ENCODE measurements around the gene CRLF3. TPM values are rescaled to one million over a fixed set of nuclear protein-coding genes. Genes with fewer than 3 reads are reported as not detected.
"Not testable (repeated sequence)": the region's sequence is repeated elsewhere in the genome, so short reads cannot be mapped to it uniquely, and the experiment has no call there.

CRLF3 gene
- total RNA-seq, 2 experiments from 2014 or later, result 61.4 to 65.6 TPM

DNA sequence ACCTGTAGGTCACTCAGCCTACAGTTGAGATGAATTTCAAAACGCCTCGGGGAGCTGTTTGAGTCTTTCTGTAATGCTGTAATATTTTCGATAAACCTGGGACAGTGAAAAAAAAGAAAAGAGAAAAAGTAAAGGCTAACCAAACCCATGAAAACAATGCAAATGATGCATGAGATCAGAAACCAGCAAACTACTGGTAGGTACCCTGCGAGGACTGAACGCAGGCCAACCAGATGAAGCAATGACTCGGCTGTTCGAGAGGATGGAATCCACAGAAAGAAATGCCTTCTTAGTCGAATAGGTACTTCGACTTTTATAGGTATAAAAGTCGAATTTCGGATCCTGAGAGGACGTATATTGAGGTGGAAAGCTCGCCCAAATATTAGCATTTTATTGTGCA, 6.8 kb upstream of the CRLF3 start:
- CTCF ChIA-PET, result interaction anchor here (0.6 to 3.1 kb wide), 4 partner anchors 10 to 41 kb away, joined by 3 to 14 read pairs (median 4); no protein-coding TSS in a partner anchor
- Mint-ChIP-seq H3K9me3 (ENCODE audit: insufficient read depth) (no peaks in the 10 kb centered on the region), H3K27ac (peak overlapping the region; percentile 96), H3K4me3 (peak overlapping the region; percentile 94), H3K36me3 (ENCODE audit: low read depth) (peaks cover 21% of the 10 kb centered on the region), H3K27me3 (ENCODE audit: low read depth) (no peaks in the 10 kb centered on the region), H3K4me1 (ENCODE audit: low read depth) (peaks cover 36% of the 10 kb centered on the region)
- POLR2A ChIA-PET, result interaction anchor here (0.6 to 2.4 kb wide), 6 partner anchors 9 to 116 kb away, joined by 3 to 17 read pairs (median 6); no protein-coding TSS in a partner anchor
- peak; percentile 27 for ATAC-seq
- DNase-seq, result peak; percentile 49

DNA sequence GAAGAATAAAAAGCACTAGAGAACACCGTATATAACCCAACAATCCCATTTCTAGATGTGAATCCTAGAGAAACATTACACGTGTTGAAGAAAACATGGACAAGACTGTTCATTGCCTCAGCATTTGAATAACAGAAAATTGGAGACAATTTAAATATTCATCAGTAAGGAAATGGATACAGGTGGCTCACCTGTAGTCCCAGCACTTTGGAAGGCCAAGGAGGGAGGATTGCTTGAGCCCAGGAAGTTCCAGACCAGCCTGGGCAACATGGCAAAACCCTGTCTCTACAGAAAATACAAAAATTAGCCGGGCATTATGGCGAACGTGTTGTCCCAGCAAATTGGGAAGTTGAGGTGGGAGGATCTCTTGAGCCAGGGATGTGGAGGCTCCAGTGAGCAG, 4.5 kb upstream of the CRLF3 start:
- H3K4me1 Mint-ChIP-seq (ENCODE audit: low read depth), result peaks cover 29% of the 10 kb centered on the region

DNA sequence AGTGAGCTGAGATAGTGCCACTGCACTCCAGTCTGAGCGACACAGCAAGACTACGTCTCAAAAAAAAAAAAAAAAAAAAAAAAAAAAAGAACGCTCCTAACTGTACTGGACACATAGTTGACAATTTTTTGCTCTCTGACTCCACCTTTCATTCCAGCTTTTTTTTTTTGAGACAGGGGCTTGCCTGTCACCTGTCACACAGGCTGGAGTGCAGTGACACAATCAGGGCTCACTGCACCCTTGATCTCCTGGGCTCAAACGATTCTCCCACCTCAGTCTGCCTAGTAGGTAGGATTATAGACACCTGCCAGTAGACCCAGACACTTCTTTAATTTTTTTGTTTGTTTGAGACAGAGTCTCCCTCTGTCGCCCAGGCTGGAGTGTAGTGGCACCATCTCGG, 2.6 kb upstream of the CRLF3 start:
- Mint-ChIP-seq H3K27ac (no peak overlapping the region), H3K36me3 (ENCODE audit: low read depth) (peaks cover 8% of the 10 kb centered on the region)

More for the DNA sequence above, 4.5 kb upstream of the CRLF3 start:
- H3K27me3 Mint-ChIP-seq (ENCODE audit: low read depth), result no peaks in the 10 kb centered on the region
- no peak overlapping the region for H3K27ac Mint-ChIP-seq
- ChIA-PET CTCF (interaction anchor here (1.0 kb wide), 1 partner anchor 21 kb away, joined by 3 read pairs; no protein-coding TSS in a partner anchor), POLR2A (interaction anchor here (0.6 to 1.4 kb wide), 3 partner anchors 31 to 352 kb away, joined by 3 read pairs; partner anchors contain the start of gene GOSR1)
- H3K4me3 Mint-ChIP-seq, result no peak overlapping the region
- DNase-seq, result no peak
- H3K9me3 Mint-ChIP-seq (ENCODE audit: insufficient read depth), result no peaks in the 10 kb centered on the region
- H3K36me3 Mint-ChIP-seq (ENCODE audit: low read depth), result peaks cover 4% of the 10 kb centered on the region
- ATAC-seq, result no peak

DNA sequence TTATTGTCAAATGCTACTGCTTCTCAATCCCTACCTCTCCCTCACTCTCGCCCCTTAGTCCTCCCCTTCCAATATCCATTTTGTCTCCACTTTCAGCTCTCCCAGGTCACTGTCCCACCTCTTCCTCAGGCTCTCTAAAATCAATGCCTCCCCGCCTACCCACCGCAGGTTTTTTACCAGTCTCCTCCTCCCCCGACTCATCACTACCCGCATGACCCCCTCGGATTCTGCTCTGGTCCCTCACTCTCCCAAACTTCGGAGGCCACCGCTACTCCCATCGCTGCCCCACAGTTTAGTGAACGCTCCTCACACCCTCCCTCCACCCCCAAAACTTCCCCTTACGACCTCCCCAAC, 513 bp downstream of the CRLF3 start:
- H3K9me3 Mint-ChIP-seq (ENCODE audit: insufficient read depth), result no peaks in the 10 kb centered on the region
- ChIA-PET POLR2A (interaction anchor here (1.0 to 9.0 kb wide), 7 partner anchors 9 to 92 kb away, joined by 3 to 218 read pairs (median 4); no protein-coding TSS in a partner anchor), CTCF (interaction anchor here (1.1 to 8.8 kb wide), 8 partner anchors 9 to 347 kb away, joined by 3 to 316 read pairs (median 9); partner anchors contain the start of gene GOSR1)
- no peaks in the 10 kb centered on the region for H3K27me3 Mint-ChIP-seq (ENCODE audit: low read depth)
- DNase-seq, result peak; percentile 57
- H3K27ac Mint-ChIP-seq, result peak overlapping the region; percentile 93
- peaks cover 21% of the 10 kb centered on the region for H3K36me3 Mint-ChIP-seq (ENCODE audit: low read depth)
- peak; percentile 6 for ATAC-seq
- peaks cover 45% of the 10 kb centered on the region for H3K4me1 Mint-ChIP-seq (ENCODE audit: low read depth)
- peak overlapping the region; percentile 89 for H3K4me3 Mint-ChIP-seq

More for the DNA sequence above, 2.6 kb upstream of the CRLF3 start:
- ChIA-PET POLR2A (interaction anchor here (9.0 kb wide), 1 partner anchor 19 kb away, joined by 218 read pairs; no protein-coding TSS in a partner anchor), CTCF (interaction anchor here (0.8 to 8.8 kb wide), 8 partner anchors 9 to 350 kb away, joined by 3 to 316 read pairs (median 8); no protein-coding TSS in a partner anchor)
- no peaks in the 10 kb centered on the region for H3K27me3 Mint-ChIP-seq (ENCODE audit: low read depth)
- H3K4me1 Mint-ChIP-seq (ENCODE audit: low read depth), result peaks cover 28% of the 10 kb centered on the region
- no peak for DNase-seq
- no peak overlapping the region for H3K4me3 Mint-ChIP-seq
- H3K9me3 Mint-ChIP-seq (ENCODE audit: insufficient read depth), result no peaks in the 10 kb centered on the region
- ATAC-seq, result no peak

DNA sequence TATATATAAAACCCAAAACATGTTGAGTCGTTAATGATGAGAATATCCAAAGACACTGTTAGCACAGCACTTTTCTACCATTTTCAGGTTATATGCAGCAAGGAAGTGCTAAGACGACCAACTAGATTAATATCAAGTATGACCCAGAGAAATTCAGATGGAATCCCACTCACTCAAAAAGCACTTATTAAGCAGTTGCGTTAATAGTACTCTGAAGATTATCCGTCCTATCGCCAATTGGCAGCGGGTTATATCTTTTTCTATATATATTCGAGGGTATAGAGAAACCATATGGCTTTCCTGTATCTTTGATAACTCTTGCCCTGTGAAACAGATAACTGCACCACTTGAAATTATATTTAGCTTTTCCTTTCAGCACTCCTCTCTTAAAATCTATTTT, 1.1 kb downstream of the CRLF3 start:
- no peak for DNase-seq
- Mint-ChIP-seq H3K27ac (peak overlapping the region; percentile 93), H3K4me3 (peak overlapping the region; percentile 89), H3K9me3 (ENCODE audit: insufficient read depth) (peaks cover 5% of the 10 kb centered on the region), H3K36me3 (ENCODE audit: low read depth) (peaks cover 26% of the 10 kb centered on the region), H3K27me3 (ENCODE audit: low read depth) (no peaks in the 10 kb centered on the region), H3K4me1 (ENCODE audit: low read depth) (peaks cover 50% of the 10 kb centered on the region)
- POLR2A ChIA-PET, result interaction anchor here (1.1 to 9.0 kb wide), 3 partner anchors 16 to 92 kb away, joined by 3 to 218 read pairs (median 4); no protein-coding TSS in a partner anchor
- ATAC-seq, result no peak
- CTCF ChIA-PET, result interaction anchor here (1.1 to 8.8 kb wide), 5 partner anchors 10 to 347 kb away, joined by 3 to 316 read pairs (median 10); partner anchors contain the start of gene GOSR1

DNA sequence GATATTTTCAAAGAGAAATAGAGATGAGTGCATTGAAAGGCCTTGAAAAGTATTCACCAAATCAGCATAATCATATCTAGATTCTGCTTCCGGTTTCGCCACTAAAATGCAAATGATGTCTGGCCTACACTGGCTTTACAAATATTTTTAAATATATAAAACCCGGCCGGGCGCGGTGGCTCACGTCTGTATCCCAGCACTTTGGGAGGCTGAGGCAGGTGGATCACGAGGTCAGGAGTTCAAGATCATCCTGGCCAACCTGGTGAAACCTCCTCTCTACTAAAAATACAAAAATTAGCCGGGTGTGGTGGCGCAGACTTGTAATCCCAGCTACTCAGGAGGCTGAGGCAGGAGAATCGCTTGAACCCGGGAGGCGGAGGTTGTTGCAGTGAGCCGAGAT, 1.6 kb downstream of the CRLF3 start:
- ChIA-PET CTCF (interaction anchor here (1.5 to 8.8 kb wide), 2 partner anchors 15 to 43 kb away, joined by 5 to 316 read pairs; no protein-coding TSS in a partner anchor), POLR2A (interaction anchor here (1.0 to 9.0 kb wide), 2 partner anchors 9 to 15 kb away, joined by 3 to 218 read pairs; partner anchors contain the start of gene ATAD5)
- not testable (repeated sequence) for ATAC-seq; H3K9me3 Mint-ChIP-seq (ENCODE audit: insufficient read depth); H3K27me3 Mint-ChIP-seq (ENCODE audit: low read depth)
- Mint-ChIP-seq H3K36me3 (ENCODE audit: low read depth) (peaks cover 30% of the 10 kb centered on the region), H3K27ac (peak overlapping the region; percentile 56), H3K4me3 (peak overlapping the region; percentile 89), H3K4me1 (ENCODE audit: low read depth) (peaks cover 53% of the 10 kb centered on the region)
- DNase-seq, result peak; percentile 41

DNA sequence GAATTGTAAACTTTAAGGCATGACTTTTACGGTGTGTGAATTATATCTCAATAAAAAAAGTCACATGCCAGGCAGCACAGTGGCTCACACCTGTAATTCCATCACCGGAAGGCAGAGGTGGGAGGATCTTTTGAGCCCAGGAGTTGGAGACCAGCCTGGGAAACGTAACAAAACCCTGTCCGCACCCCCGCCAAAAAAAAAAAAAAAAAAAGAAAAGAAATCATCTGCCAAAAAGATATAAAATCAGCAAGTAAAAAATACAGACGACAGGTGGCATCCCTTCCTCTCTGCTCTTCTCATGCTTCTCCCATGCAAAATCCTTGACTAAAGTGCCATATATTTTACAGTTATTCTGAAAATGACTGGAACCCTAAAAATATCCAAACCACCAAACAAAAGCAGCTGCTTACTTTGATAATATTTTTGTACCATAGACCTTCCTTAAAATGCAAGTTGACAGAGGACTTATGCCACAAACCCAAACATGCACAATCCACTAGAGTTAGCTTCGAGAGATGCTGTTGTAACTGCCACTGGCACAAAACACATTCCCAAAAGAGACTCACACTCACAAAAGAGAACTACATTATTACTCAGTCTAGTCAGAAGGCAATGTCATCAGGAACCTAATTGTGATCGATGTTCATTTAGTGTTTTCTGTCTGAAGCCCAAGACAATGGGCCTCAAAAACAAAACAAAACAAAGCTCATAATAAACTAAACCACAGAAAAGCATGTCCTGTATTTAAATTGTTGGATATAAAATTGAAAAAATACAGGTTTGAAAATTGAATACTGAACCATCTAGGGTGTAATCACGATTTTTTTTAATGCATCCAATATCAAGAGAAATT, 2.4 kb downstream of the CRLF3 start:
- H3K36me3 Mint-ChIP-seq (ENCODE audit: low read depth), result peaks cover 30% of the 10 kb centered on the region
- peaks cover 5% of the 10 kb centered on the region for H3K9me3 Mint-ChIP-seq (ENCODE audit: insufficient read depth)
- peak overlapping the region; percentile 94 for H3K27ac Mint-ChIP-seq
- H3K4me1 Mint-ChIP-seq (ENCODE audit: low read depth), result peaks cover 53% of the 10 kb centered on the region
- peak overlapping the region; percentile 89 for H3K4me3 Mint-ChIP-seq
- ATAC-seq, result no peak
- POLR2A ChIA-PET, result interaction anchor here (1.0 to 9.0 kb wide), 2 partner anchors 9 to 14 kb away, joined by 3 to 218 read pairs; partner anchors contain the start of gene ATAD5
- DNase-seq, result no peak
- H3K27me3 Mint-ChIP-seq (ENCODE audit: low read depth), result no peaks in the 10 kb centered on the region
- CTCF ChIA-PET, result interaction anchor here (1.2 to 8.8 kb wide), 3 partner anchors 9 to 42 kb away, joined by 5 to 316 read pairs (median 5); partner anchors contain the start of gene ATAD5

DNA sequence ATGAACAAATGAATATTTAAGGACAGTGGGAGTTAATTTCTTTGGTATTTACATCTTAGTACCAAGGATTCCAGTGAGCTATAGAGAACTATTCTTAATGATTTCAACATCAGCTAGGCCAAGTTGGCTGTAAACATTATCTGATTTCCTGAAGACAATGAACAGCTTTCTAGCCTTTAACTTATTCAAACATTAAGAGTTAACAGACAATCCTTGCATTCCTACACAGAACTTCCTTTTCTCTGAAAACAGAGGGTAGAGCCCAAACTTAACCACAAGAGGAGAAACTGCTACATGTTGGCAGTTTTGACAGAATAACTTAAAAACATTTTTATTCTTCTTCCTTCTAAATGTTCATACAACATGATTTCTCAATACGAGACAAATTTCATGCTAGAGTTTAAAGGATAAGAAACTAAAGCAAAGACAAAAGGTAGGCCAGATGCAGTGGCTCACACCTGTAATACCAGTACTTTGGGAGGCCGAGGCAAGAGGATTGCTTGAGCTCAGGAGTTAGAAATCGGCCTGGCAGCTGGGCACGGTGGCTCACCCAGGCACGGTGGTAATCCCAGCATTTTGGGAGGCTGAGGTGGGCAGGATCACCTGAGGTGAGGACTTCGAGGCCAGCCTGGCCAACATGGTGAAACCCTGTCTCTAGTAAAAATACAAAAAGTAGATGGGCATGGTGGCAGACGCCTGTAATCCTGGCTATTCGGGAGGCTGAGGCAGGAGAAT, 4.4 kb downstream of the CRLF3 start:
- Mint-ChIP-seq H3K36me3 (ENCODE audit: low read depth) (peaks cover 40% of the 10 kb centered on the region), H3K27ac (peak overlapping the region; percentile 94), H3K4me1 (ENCODE audit: low read depth) (peaks cover 53% of the 10 kb centered on the region), H3K4me3 (peak overlapping the region; percentile 89), H3K9me3 (ENCODE audit: insufficient read depth) (peaks cover 5% of the 10 kb centered on the region), H3K27me3 (ENCODE audit: low read depth) (no peaks in the 10 kb centered on the region)
- DNase-seq (no peak), ATAC-seq (no peak)
- ChIA-PET POLR2A (interaction anchor here (0.9 to 9.0 kb wide), 3 partner anchors 12 to 88 kb away, joined by 4 to 218 read pairs (median 8); partner anchors contain the start of gene ATAD5), CTCF (interaction anchor here (1.0 to 8.8 kb wide), 3 partner anchors 13 to 344 kb away, joined by 4 to 316 read pairs (median 6); no protein-coding TSS in a partner anchor)

DNA sequence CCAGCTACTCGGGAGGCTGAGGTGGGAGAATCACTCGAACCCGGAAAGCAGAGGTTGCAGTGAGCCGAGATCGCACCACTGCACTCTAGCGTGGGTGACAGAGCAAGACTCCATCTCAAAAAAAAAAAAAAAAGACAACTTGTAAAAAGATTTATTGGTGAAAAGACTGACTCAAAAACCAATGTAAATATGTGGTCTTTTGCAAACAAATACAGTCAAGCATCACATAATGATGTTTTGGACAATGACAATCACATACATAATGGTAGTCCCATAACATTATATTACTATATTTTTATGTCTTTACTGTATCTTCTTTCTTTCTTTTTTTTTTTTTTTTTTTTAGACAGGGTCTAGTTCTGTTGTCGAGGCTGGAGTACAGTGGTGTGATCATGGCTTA, 8.3 kb downstream of the CRLF3 start:
- Mint-ChIP-seq H3K4me1 (ENCODE audit: low read depth) (peaks cover 56% of the 10 kb centered on the region), H3K9me3 (ENCODE audit: insufficient read depth) (peaks cover 5% of the 10 kb centered on the region), H3K4me3 (no peak overlapping the region), H3K27ac (no peak overlapping the region), H3K27me3 (ENCODE audit: low read depth) (no peaks in the 10 kb centered on the region), H3K36me3 (ENCODE audit: low read depth) (peaks cover 39% of the 10 kb centered on the region)
- ATAC-seq (no peak), DNase-seq (no peak)
- ChIA-PET CTCF (no interaction called here), POLR2A (no interaction called here)

DNA sequence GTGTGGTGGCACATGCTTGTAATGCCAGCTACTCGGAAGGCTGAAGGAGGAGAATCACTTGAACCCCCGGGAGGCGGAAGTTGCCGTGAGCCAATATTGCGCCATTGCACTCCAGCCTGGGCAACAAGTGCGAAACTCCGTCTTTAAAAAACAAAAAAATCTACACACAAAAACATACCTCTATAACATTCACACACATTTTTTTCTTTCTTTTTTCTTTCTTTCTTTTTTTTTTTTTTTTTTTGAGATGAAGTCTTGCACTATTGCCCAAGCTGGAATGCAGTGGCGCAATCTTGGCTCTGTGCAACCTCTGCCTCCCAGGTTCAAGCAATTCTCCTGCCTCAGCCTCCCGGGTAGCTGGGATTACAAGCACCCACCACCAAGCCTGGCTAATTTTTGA, 9.6 kb downstream of the CRLF3 start:
- H3K4me1 Mint-ChIP-seq (ENCODE audit: low read depth), result peaks cover 54% of the 10 kb centered on the region
- H3K27ac Mint-ChIP-seq; H3K9me3 Mint-ChIP-seq (ENCODE audit: insufficient read depth); H3K4me3 Mint-ChIP-seq; DNase-seq; H3K27me3 Mint-ChIP-seq (ENCODE audit: low read depth); ATAC-seq: not testable (repeated sequence)
- POLR2A ChIA-PET, result interaction anchor here (0.7 kb wide), 1 partner anchor 9 kb away, joined by 3 read pairs; the partner anchor contains the start of gene CRLF3
- CTCF ChIA-PET, result interaction anchor here (1.1 kb wide), 1 partner anchor 11 kb away, joined by 3 read pairs; no protein-coding TSS in a partner anchor
- peaks cover 39% of the 10 kb centered on the region for H3K36me3 Mint-ChIP-seq (ENCODE audit: low read depth)

DNA sequence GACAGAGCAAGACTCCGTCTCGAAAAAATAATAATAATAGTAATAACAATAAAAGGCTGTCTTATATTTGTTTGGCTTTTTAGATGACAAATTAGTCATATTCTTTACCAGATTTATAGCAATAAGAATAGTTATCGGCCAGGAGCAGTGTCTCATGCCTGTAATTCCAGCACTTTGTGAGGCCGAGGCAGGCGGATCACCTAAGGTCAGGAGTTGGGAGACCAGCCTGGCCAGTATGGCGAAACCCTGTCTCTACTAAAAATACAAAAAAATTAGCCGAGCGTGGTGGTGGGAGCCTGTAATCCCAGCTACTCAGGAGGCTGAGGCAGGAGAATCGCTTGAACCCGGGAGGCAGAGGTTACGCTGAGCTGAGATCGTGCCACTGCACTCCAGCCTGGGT, 10.3 kb downstream of the CRLF3 start:
- H3K27ac Mint-ChIP-seq; H3K4me3 Mint-ChIP-seq; H3K27me3 Mint-ChIP-seq (ENCODE audit: low read depth); ATAC-seq; POLR2A ChIA-PET; H3K9me3 Mint-ChIP-seq (ENCODE audit: insufficient read depth); DNase-seq: not testable (repeated sequence)
- H3K36me3 Mint-ChIP-seq (ENCODE audit: low read depth), result peaks cover 43% of the 10 kb centered on the region
- CTCF ChIA-PET, result interaction anchor here (1.1 kb wide), 1 partner anchor 12 kb away, joined by 3 read pairs; no protein-coding TSS in a partner anchor
- peaks cover 54% of the 10 kb centered on the region for H3K4me1 Mint-ChIP-seq (ENCODE audit: low read depth)
